Stimulated activated CD8-positive, alpha-beta memory T cell treated with anti-CD3 and anti-CD28 coated beads, Interleukin-7, amount 100 ng/mL, for 1 hour (primary cell): Measurements from ENCODE around the gene SGF29.
"Not testable (repeated sequence)": the region's sequence is repeated elsewhere in the genome, so short reads cannot be mapped to it uniquely, and the experiment has no call there.

ENCODE experiments used
- DNase-seq, 2 donors: peaks; one replicate each; pipeline ENCODE4 v3.0.0-alpha.2; 2020; ENCODE audit warnings: low read depth in 2 of 2

The SGF29 gene

DNA sequence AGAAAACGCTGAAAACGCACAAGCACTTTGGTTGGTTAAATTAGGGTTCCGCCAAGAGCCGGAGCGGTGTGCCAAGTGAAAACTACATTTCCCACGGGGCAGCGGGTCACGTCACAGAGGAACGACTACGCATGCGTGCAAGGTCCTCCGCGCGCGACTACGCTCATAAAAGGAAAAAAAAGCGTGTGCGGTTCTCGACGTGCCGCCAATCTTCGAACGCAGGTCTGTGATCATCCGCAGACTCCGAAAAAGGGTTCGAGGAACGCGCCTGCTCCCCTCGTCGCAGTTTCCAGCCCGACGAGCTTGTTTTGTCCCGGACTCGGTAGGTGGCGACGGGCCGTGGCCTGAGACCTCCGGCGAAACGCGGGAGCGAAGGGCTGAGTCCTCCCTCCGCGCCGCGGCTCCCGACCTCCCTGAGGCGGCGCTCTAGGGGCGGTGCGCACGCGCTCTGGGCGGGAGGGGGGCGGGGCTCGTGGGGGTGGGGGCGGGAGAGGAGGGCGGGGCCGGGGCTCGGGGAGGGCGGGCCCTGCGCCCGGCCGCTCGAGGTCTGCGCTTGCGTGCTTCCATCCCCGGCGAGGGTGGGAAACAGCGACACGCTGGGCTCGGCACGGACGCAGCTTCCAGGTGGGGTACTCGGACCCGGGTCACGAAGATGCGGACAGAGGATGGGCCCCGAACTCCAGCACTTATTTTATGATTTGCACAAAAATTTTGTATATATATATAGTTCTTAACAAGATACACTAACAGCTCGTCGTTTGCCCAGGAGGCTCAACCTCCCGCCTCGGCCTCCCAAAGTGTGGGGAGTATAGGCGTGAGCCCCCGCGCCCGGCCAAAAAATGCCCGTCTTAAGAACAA is at the start of gene SGF29:
TSS of gene SGF29 (plus strand) at position 145 of the 858 bp plus-strand sequence. CDS start 27,150 bp downstream, outside the sequence.
- peak; percentile 84 to 85 for DNase-seq

DNA sequence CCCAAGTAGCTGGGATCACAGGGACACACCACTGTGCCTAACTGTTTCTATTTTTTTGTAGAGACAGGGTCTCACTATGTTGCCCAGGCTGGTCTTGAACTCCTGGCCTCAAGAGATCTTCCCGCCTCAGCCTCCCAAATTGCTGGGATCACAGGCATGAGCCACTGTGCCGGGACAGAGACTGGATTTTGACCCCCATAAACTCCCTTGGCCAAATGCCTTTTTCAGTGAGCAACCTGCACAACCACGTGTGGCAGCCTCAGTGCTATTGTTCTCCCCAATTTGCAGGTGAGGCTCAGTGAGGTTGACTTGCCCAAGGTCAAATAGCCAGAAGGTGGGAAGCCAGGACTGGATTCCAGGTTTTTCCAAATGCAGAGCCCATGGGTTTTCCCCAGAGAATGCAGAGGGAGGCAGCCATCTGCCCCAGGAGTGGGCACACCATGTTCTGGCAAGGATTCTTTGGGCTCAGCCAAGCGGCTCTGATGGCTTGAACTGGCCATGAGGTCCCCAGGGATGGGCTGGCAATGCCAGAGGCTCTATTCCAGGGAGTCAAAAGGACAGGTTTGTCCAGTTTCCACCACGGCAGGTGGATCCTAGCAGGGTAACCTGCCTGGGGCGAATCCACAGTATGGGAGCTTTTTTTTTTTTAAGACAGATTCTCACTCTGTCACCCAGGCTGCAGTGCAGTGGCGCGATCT is 48.9 kb upstream of the SGF29 start:
- no peak for DNase-seq

DNA sequence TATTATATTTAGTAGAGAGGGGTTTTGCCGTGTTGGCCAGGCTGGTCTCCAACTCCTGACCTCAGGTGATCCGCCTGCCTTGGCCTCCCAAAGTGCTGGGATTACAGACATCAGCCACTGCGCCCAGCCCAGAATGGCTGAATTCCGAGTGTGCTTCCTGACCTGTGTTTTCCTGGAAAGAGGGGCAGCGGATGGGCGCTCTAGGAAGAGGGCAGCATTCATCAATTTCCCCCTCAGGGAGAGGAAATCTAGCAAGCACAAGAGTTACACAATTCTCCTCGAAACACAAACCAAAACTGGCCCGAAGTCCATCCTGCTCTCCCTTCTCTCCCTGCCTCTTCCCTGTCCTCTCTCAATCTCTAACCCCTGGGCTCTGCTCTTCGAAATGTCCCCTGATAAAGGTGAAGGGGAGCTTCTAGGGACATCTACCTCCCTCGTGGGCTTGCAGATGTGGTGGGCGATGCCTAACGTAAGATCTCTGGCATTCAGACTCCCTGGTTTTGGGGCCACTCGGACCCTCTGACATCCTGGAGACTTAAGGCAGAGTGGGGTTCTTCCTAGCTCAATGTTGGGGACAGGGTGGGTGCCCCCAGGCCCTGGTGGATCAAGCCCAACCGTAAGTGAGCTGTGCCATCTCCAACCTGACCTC is 48.1 kb upstream of the SGF29 start:
- no peak for DNase-seq

DNA sequence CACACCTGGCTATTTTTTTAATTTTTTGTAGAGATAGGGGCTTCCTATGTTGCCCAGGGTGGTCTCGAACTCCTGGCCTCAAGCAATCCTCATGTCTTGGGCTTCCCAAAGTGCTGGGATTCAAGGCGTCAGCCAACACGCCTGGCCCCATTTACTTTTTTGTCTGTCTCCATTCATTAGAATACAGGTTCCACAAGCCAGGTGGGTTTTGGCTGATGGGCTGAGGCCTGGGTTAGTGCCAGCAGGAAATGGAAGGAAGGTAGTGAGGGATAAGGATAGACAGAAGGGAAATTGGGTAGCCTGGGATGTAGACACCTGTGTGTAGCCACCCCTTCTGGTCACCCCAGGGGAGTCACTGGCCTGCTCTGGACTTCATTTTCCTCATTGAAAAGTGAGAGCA is 42.7 kb upstream of the SGF29 start:
- no peak for DNase-seq

DNA sequence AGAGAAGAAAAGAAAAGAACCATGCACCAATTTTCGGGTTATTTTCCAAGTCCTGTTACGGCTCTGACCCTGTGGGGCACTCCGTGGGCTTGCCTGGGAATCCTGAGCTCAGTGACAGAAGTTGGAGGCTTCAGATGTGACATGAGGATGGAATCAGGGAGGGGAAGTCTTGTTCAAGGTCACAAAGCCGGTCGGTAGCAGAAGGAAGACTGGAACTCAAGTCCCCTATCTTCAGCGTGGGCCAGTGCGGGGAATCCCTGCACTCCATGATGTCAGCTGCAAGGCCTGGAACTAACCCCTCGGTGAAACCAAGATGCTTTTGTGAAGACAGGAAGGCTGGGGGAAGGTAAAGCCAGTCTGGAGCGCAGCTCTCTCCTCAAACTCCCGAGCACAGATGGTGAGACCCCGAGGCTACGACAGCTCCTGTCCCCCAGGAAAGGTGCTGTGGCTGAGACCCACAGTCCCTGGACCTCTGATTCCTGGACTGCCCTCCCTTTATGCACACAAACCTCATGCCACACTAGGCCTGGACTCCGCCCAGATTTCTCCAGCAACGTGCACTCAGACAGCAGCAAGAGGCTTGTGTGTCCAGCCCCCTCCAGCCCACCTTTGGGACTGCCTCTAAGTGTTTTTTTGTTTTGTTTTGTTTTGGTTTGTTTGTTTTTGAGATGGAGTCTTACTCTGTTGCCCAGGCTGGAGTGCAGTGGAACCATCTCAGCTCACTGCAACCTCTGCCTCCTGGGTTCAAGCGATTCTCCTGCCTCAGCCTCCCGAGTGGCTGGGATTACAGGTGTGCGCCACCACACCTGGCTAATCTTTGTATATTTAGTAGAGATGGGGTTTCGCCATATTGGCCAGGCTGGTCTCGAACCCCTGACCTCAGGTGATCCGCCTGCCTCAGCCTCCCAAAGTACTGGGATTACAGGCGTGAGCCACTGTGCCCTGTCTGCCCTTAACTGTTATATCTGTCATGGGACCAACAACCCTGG is 41.6 kb upstream of the SGF29 start:
- DNase-seq, result no peak

DNA sequence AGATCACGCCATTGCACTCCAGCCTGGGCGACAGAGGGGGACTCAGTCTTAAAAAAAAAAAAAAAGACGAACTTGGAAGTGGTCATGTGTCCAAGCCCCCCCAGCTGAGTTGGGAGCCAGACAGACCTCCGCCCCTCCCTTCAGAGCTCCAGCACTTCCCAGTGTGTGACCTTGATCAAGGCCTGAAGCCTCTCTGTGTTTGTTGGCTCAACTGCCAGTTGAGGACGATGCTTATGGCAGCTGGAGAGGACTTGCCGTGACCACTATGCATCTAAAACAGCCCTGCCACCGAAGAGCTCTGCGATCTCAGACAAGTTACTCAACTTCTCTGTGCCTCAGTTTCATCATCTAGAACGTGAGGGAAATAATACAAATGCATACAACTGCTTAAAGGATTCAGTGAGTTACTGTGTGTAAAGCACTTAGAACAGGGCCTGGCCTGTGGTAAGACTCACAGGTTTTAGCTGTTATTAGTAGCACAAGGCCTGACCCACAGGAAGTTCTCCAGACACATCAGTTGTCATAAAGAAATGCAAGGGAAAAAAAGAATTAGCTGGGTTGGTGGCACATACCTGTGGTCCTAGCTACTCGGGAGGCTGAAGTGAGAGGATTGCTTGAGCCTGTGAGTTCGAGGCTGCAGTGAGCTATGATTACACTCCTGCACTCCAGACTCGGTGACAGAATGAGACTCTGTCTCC is 40.1 kb upstream of the SGF29 start:
- no peak for DNase-seq

DNA sequence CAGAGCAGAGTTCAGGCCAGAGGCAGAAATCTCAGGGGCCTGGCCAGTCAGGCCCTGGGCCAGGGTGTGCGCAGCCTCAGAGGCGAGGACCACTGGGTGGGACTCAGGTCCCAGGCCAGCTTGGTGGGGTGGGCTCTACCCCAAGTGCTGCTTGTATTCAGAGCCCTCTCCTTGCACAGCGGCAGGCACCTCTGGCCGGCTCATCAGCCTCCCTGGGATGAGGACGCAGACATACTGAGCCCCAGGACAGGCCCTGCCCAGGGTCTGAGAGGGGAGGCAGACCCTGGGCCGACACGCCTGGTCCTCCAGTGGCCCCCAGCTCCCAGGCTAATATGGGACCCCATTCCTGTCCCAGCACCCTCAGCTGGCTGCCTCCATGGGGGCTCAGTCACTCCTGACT is 39.5 kb upstream of the SGF29 start:
- no peak for DNase-seq

DNA sequence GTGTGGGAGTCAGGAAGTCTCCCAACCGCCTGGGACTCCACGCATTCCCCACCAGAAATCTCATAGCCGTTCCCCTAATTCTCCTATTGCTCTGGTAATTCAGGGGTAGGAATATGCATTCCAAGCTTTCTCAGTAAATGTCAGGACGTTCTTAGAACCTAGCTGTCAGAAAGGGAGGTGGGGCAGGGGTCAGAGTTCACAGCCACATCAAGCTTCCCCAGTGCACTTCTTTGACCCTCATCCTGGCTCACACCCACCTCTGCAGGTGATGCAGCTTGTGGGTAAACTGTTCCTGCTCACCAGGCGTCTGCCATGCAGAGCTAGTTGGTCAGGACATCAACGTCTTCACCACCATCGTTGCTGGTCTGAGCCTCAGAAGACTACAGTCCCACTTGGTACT is 33.0 kb upstream of the SGF29 start:
- no peak for DNase-seq

DNA sequence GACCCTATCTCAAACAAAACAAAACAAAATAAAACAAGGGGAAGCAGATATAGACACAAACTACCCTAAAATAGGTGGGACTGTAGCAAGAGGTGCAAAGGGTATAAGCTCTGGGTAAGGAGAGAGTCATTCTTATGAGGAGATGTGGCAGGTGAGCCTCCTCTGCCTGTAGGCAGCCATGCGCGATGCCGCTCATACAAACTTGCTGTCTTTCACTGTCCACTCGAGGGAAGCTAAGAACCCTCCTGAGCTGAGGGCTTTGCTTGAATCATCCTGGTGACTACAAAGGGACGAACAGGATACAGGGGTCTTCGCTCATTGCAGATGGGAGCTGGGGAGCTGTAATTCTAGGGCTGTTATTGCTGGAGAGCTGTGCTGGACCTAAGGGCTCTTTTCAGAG is 32.3 kb upstream of the SGF29 start:
- DNase-seq, result no peak

DNA sequence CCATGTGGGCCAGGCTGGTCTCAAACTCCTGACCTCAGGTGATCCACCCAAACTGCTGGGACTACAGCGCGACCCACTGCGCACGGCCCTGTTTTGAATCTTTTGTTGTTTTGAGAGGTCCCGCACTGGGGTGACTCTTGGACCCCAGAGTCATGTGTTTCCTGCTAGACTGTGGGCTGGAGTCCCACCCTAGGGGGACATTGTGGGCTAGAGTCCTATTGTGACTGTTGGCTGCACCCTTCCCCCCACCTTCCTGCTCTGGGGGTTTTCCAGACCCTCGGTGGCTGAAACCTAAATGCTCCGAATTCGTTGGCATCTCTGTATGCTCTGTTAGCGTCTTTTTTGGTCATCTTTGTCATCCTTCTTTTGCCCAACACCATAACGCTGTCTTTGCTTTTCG is 30.9 kb upstream of the SGF29 start:
- DNase-seq, result no peak

DNA sequence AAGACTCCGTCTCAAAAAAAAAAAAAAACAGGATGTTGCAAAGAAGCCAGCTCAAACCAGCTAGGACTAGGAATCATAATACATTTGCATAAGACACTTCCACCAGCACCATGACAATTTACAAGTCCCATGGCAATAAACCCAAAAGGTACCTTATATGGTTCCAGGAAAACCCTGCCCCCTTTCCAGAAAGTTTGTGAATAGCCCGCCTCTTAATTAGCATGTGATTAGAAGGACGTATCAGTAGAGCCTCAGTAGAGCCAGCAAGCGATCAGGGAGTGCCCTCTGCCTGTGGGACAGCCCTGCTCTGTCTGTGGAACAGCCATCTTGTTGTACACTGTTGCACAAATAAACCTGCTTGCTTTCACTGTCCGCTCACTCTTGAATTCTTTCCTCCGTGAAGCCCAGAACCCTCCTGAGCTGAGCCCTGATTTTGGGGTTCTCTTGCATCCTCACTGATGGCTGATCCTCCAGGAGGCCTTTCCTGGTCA is 29.0 kb upstream of the SGF29 start:
- DNase-seq, result no peak

DNA sequence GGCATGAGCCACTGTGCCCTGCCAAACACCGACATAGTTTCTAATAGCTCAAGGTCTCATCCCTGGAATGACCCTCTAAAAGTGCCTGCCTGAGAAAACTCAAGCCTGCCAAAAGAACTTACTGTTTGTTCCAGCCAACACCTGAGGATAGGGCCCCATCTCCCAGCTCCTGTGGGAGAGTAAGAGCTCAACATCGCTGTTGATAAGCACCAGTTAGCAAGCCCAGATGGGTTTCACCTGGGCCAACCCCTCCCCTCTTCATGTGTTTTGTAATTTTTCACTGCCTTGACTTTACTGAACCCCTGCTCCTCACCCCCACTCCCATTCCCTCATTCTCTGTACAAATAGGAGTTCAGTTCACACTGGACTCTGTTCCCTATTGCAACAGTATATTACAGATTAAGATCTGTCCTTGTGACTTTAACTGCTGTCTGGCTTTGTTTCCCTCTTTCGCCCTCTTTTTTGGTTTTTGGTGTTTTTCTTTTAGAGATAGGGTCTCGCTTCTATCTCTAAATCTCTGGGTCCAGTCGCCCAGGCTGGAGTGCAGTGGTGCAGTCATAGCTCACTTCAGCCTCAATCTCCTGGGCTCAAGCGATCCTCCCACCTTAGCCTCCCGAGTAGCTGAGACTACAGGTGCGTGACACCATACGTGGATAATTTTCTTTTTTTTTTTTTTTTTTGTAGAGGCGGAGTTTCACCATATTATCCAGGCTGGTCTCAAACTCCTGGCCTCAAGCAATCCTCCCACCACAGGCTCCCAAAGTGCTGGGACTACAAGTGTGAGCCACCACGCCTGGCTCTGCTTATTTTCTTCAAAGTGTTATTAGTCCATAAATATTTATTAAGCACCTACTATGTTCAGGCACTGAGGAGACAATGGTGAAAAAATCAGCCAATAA is 27.3 kb upstream of the SGF29 start:
- DNase-seq, result no peak

DNA sequence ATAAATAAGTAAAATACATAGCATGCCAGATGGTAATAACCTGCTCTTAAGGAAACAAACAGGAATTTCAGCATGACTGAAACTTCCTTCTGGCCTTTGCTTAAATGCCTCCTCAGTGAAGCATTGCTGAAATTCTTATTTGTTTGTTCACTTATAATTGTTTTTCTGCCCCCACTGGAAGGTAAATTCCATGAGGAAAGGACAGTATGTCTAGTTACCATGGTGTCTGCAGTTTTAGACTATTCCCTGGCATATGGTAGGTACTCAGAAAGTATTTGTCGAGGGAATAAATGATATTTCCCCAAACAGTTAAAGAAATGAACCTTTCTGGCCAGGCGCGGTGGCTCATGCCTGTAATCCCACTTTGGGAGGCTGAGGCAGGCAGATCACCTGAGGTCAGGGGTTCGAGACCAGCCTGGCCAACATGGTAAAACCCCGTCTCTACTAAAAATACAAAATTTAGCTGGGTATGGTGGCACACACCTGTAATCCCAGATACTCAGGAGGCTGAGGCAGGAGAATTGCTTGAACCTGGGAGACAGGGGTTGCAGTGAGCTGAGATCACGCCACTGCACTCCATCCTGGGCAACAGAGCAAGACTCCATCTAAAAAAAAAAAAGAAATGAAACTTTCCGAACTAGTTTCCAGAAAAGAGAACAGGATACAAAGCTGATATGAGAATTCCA is 26.5 kb upstream of the SGF29 start:
- not testable (repeated sequence) for DNase-seq

DNA sequence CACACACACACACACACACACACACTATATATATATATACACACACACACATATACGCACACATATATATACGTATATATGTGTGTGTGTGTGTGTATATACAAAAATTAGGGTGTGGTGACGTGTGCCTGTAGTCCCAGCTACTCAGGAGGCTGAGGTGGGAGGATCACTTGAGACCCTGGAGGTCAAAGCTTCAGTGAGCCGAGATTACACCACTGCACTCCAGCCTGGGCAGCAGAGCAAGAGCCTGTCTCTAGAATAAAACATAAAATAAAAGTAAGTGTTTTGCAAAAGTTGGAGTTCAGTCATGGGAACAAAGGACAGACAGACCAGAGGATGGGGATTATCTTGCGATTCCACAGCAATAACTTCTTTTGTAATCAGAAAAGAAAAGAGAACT is 25.7 kb upstream of the SGF29 start:
- DNase-seq, result no peak

DNA sequence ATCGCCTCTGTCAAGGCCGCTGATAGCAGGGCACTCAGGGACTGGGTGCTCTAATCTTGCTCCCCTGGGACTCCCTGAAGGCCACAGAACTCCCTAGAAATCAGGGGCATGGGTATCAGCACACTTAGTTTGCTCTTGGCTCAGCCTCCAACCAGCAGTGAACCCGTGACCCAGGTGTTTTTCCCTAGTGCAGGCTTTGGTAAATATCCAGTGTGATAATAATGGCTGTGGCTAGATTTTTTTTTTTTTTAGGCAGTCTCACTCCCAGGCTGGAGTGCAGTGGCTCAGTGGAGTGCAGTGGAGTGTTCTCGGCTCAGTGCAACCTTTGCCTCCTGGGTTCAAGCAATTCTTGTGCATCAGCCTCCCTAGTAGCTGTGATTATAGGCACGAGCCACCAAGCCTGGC is 25.3 kb upstream of the SGF29 start:
- no peak for DNase-seq

DNA sequence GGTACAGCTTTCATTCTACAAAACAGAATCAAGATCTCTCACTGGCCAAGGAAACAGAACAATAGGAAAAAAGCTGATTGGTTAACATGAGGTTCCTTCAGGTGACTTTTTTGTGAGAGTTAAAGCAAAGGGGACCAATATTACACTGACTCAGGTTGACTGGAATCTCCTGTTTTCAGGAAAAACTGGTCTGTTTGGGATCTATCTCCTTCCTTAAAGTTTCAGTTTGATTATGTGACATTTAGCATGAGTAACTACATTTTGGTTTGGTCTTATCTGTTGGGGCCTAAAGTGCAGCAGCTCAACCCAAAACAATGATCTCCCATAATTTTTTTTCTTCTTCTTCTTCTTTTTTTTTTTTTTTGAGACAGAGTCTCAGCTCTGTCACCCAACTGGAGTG is 24.6 kb upstream of the SGF29 start:
- no peak for DNase-seq

DNA sequence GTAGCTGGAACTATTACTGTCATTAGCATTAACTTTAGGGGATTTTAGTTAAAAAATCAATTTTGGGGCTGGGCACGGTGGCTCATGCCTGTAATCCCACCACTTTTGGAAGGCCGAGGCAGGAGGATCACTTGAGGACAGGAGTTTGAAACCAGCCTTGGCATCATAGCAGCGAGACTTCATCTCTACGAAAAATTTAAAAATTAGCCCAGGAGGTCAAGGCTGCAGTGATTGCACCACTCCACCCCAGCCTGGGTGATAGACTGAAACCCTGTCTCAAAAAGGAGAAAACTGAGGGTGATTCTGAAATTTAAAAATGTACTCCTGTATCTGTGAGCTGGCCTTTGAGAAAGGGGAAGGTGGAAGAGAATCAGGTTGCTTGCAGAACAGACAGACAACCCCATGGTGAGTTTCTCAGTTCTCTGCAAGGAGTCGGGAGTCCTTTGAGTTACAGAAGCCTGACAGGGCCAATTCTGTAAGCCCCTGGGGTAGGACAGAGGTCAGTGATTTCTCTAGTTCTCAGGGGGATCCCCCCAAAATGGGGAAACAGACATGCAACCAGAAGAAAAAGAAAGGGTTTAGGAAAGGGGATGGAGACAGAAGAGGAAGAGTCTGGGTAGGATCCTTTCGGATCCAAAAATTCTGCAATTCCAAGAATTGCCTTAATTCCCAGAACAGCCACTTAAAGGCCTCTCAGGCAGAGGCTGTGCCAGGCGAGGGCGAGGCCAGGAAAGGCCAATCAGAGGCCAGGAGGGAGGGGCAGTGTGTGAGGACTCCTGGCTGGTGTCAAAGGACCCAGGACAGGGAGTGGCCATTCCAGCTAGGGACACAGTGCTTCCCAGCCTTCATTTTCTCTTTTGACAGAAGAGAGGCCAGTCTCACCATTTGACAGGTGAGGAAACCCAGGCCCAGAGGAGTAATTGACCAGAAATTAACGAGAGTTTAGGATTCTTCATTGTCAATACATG is 21.7 kb upstream of the SGF29 start:
- no peak for DNase-seq
